GM21529 (cell line): ENCODE measurements around the gene TEKTIP1.
"Not testable (repeated sequence)": the region's sequence is repeated elsewhere in the genome, so short reads cannot be mapped to it uniquely, and the experiment has no call there.

Experiments used
- ATAC-seq: cut with Tn5 transposase; IDR thresholded peaks from one replicate; pipeline ENCODE4 v1.9.1; 2021; ENCODE audit not compliant: unreplicated experiment

TEKTIP1 gene

GRCh38 chr19:3522421-3523360 is 16.3 kb upstream of the TEKTIP1 start:
- ATAC-seq, result no peak

- ATAC-seq, result no peak
Observed at GRCh38 chr19:3523361-3524077, 15.5 kb upstream of the TEKTIP1 start.

DNA sequence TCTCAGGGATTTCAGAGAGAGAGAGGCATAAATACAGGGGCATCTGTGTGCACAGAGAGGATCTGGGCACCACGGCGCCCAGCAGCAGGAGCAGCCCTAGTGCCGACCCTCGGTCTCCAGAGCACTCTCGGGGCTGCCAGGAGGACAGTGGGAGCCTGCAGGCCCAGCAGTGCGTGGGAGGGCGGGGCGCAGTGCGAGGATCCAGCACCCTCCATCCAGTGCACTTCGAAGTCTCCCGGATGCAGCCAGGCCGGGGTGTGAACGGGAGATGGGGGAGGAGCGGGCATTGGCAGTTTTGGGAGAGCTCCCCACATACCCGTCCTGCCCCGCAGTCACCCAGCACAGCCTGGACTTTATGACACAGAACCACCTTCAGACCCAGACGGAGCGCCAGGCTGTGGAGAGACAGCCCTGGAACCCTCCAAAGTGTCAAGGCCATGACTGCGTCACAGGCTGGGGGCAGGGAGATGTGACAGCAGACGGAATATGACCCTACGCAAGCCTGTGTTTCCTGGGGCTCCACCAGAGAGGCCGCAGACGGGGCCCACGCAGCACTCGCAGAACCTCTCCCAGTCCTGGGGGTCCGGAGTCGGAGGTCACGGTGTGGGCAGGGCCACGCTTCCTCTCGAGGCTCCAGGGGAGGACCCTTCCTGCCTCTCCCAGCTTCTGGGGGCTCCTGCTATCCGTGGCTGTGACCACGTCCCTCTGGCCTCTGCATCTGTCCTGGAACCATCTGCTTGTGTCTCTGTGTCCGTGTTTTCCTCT is 14.7 kb upstream of the TEKTIP1 start:
- no peak for ATAC-seq

GRCh38 chr19:3524904-3525451 is 14.0 kb upstream of the TEKTIP1 start:
- ATAC-seq, result no peak

DNA sequence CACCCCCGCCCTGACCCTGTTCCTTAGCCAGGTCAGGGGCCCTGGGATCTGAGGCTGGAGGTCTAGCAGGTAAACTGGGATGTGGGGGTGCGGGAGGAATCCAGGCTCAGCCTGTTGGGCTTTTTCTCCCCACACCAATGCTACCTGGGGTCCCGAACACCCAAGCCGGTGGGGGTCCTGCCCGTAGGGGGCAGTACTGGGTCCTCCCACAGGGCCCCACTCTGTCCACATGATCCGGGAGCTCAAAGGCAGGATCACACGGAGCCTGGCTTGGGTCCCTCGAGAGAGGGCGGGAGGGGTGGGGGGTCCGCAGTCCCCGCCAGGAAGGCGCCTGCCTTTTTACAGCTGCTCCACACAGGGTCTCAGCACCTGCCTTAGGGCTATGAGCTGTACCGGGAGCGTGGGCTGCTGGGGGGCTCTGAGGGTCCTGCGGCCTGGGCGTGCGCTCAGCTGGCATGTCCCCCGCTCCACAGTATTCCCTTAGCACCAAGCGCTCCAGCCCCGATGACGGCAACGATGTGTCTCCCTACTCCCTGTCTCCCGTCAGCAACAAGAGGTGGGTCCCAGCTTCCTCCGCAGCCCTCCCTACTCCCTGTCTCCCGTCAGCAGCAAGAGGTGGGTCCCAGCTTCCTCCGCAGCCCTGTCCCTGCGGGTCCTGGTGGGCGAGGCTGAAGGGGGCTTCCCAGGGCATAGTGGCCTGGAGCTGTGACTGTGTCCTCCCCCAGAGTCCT is 12.3 kb upstream of the TEKTIP1 start:
- ATAC-seq, result no peak

DNA sequence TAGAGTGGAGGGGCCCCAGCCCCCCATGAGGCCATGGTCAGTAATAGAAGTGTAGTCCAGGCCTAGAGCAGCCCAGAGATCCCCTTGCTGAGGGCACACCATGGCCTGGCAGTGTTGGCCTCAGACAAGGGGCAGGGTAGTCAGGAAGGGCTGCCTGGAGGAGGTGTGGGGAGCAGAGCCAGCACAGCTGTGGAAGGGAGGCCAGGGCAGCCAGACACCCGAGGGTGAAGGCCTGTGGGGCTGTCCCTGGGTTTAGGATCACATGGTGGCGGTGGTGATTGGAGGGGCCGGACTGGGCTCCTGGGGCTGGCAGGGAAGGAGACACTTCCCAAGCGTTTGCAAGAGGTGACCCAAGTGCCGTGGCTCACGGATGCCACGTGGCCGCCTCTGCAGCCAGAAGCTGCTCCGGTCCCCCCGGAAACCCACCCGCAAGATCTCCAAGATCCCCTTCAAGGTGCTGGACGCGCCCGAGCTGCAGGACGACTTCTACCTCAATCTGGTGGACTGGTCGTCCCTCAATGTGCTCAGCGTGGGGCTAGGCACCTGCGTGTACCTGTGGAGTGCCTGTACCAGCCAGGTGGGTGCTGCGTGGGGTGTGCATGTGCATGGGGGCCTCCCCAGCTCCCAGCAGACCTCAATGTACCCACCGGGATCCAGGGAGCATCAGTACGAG is 11.6 kb upstream of the TEKTIP1 start:
- no peak for ATAC-seq

GRCh38 chr19:3528080-3528479 is 10.9 kb upstream of the TEKTIP1 start:
- no peak for ATAC-seq

DNA sequence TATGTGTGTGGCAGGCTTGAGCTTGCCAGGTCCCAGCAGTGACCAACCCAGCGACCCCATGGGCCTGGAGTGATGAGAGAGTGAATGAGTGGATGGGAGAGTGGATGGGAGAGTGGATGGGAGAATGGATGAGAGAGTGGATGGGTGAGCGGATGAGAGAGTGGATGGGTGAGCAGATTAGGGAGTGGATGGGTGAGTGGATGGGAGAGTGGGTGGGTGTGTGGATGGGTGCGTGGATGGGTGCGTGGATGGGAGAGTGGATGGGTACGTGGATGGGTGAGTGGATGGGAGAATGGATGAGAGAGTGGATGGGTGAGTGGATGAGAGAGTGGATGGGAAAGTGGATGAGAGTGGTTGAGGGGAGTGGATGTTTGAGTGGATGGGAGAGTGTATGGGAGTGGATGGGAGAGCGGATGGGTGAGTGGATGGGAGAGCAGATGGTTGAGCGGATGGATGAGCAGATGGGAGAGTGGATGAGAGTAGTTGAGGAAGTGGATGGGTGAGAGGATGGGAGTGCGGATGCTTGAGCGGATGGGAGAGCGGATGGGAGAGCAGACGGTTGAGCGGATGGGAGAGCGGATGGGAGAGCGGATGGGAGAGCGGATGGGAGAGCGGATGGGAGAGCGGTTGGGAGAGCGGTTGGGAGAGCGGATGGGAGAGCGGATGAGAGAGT is 10.3 kb upstream of the TEKTIP1 start:
- no peak for ATAC-seq

DNA sequence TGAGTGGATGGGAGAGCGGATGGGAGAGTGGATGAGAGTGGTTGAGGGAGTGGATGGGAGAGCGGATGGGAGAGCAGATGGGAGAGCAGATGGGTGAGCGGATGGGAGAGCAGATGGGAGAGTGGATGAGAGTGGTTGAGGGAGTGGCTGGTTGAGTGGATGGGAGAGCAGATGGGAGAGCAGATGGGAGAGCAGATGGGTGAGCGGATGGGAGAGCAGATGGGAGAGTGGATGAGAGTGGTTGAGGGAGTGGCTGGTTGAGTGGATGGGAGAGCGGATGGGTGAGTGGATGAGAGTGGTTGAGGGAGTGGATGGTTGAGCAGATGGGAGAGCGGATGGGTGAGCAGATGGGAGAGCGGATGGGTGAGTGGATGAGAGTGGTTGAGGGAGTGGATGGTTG is 9.7 kb upstream of the TEKTIP1 start:
- not testable (repeated sequence) for ATAC-seq

DNA sequence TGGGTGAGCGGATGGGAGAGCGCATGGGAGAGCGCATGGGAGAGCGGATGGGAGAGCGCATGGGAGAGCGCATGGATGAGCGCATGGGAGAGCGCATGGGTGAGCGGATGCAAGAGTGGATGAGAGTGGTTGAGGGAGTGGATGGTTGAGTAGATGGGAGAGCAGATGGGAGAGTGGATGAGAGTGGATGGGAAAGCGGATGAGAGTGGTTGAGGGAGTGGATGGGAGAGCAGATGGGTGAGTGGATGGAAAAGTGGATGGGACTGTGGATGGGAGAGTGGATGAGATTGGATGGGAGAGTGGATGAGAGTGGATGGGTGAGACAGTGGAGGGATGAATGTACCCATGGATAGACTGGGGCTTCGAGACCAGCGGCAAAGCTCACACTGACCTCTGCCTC is 8.6 kb upstream of the TEKTIP1 start:
- ATAC-seq, result no peak

GRCh38 chr19:3531716-3532115 is 7.3 kb upstream of the TEKTIP1 start:
- ATAC-seq, result no peak

- ATAC-seq, result no peak
Observed at GRCh38 chr19:3532154-3532786, 6.7 kb upstream of the TEKTIP1 start.

DNA sequence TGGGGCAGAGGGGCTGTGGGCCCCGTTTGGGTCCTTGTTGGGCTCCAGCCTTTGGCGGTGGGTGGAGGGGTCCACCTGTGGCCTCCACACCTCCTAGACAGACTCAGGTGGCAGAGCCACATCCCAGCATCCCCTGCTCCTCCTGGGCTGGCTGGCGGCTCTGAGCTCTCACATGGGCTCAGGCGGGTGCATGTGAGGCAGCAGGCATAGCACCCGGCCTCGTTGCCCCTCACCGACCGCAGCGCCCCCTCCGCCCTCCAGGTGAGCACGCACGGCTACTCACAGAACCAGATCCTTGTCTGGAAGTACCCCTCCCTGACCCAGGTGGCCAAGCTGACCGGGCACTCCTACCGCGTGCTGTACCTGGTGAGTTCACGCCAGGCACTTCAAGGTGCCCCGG is 5.9 kb upstream of the TEKTIP1 start:
- no peak for ATAC-seq

DNA sequence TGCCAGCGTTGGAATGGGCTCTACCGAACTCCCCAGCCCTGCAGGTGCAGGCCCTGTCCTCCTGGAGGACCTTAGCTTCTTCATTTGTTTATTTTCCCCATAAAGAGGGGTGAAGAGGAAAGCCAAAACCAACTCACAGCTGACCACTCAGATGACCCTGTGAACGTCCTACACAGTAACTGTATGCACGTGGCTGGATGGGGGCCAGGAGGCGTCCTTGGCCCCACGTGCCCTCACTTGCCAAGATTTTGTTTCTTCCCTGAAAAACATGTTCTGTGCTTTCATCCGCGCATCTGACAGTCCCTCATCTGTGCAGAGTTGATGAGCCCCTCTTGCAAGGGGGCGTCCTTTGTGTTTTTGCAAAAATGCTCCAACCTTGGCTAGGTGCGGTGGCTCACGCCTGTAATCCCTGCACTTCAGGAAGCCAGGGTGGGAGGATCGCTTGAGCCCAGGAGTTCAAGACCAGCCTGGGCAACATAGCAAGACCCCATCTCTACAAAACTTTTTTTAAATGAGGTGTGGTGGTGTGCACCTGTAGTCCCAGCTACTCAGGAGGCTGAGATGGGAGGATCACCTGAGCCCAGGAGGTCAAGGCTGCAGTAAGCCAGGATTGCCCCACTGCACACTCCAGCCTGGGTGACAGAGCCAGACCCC is 5.3 kb upstream of the TEKTIP1 start:
- ATAC-seq, result no peak

DNA sequence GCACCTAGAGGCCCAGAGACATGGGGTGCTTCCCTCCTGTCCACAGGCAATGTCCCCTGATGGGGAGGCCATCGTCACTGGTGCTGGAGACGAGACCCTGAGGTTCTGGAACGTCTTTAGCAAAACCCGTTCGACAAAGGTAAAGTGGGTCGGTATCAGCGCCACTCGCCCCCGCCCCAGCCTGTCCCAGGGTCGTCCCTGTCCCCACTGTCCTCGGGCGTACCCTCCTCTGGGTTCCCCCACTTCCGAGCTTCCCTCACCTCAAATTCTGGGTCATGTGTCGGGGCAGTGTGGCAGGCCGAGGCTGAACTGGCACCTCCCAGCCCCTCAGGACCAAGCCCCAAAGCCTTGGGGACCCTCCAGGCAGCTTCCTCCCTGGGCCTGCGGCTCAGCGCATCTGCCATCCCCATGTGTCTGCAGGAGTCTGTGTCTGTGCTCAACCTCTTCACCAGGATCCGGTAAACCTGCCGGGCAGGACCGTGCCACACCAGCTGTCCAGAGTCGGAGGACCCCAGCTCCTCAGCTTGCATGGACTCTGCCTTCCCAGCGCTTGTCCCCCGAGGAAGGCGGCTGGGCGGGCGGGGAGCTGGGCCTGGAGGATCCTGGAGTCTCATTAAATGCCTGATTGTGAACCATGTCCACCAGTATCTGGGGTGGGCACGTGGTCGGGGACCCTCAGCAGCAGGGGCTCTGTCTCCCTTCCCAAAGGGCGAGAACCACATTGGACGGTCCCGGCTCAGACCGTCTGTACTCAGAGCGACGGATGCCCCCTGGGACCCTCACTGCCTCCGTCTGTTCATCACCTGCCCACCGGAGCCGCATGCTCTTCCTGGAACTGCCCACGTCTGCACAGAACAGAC is 4.4 kb upstream of the TEKTIP1 start:
- no peak for ATAC-seq

DNA sequence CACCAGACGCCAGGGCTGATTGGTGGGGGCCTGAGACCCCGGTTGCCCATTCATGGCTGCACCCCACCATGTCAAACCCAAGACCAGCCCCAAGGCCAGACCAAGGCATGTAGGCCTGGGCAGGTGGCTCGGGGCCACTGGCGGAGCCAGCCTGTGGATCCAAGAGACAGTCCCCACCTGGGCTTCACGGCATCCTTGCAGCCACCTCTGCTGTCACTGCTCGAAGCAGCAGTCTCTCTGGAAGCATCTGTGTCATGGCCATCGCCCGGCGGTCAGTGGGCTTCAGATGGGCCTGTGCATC is 3.8 kb upstream of the TEKTIP1 start:
- no peak for ATAC-seq

GRCh38 chr19:3535563-3535965 is 3.4 kb upstream of the TEKTIP1 start:
- ATAC-seq, result no peak

- ATAC-seq, result no peak
Observed at GRCh38 chr19:3535981-3536380, 3.0 kb upstream of the TEKTIP1 start.
